Testis (tissue), 3 donors: ENCODE results near the gene SLC6A18. TPM values are rescaled to one million over a fixed set of nuclear protein-coding genes. Genes with fewer than 3 reads are reported as not detected.
"Not testable (repeated sequence)": the region's sequence is repeated elsewhere in the genome, so short reads cannot be mapped to it uniquely, and the experiment has no call there.

Source experiments
- DNase-seq: peaks from one replicate; pipeline ENCODE4 v3.0.0-alpha.2; 2019
- H3K27ac ChIP-seq, 2 donors: fragments of 200-600 bp; sonication (generic); one replicate each; pipeline ENCODE4 v1.5.1; 2019
- H3K27me3 ChIP-seq: fragments of 200-600 bp; sonication (generic); one replicate; pipeline ENCODE4 v1.5.1; 2019
- H3K36me3 ChIP-seq: fragments of 200-600 bp; sonication (generic); one replicate; pipeline ENCODE4 v1.5.1; 2017; ENCODE audit warnings: low read depth; ENCODE audit errors: missing control alignments
- H3K4me1 ChIP-seq: fragments of 200-600 bp; sonication (generic); one replicate; pipeline ENCODE4 v1.5.1; 2019
- H3K4me3 ChIP-seq, 2 donors: fragments of 200-600 bp; sonication (generic); one replicate each; pipeline ENCODE4 v1.5.1; 2017 to 2019
- H3K9me3 ChIP-seq: fragments of 200-600 bp; sonication (generic); one replicate; pipeline ENCODE4 v1.5.1; 2017
- CTCF ChIP-seq, 3 experiments: fragments of 450-650 bp in 2 of 3; fragments of 200-600 bp in 1 of 3; sonication (generic) in 1 of 3; IDR thresholded peaks; one replicate each; pipeline ENCODE4 v1.5.1; 2016 to 2019; ENCODE audit warnings: antibody characterized with exemption in 3 of 3, mild to moderate bottlenecking in 2 of 3, moderate library complexity in 1 of 3
- POLR2A ChIP-seq: fragments of 450-650 bp; IDR thresholded peaks from one replicate; pipeline ENCODE4 v1.6.1; 2017; ENCODE audit warnings: antibody characterized with exemption, mild to moderate bottlenecking, moderate library complexity
- WGBS, 2 donors: methylation state at CpG; one replicate each; pipeline ENCODE4 v1.1.5; 2018; 5-methylcytosine and 5-hydroxymethylcytosine counted together
- intact Hi-C: fragments of 100-400 bp; cut with DNase I; formaldehyde crosslinking; loops from one replicate; pipeline ENCODE4 v1.15.1; 2023; ENCODE audit warnings: low total_unique reads
- polyA plus RNA-seq: library from polyadenylated mRNA; stranded (reverse); fragments of 350-450 nt; fragmentation: Illumina TruSeq; extraction: RNeasy Lipid Tissue Mini Kit (QIAGEN cat#74804); gene quantifications from one replicate; pipeline ENCODE4 v1.2.3, GENCODE V29; 2014; ENCODE audit warnings: low read depth, low replicate concordance; ENCODE audit not compliant: insufficient read depth
- total RNA-seq, 2 donors: library from RNA; depleted of rRNA; stranded (reverse); fragments of >200 nt; gene quantifications; one replicate each; pipeline ENCODE4 v1.2.3, GENCODE V29; 2016

SLC6A18 gene
- total and polyA plus RNA-seq, 3 donors from 2014 or later, result 0.24 TPM; not detected in 2

DNA sequence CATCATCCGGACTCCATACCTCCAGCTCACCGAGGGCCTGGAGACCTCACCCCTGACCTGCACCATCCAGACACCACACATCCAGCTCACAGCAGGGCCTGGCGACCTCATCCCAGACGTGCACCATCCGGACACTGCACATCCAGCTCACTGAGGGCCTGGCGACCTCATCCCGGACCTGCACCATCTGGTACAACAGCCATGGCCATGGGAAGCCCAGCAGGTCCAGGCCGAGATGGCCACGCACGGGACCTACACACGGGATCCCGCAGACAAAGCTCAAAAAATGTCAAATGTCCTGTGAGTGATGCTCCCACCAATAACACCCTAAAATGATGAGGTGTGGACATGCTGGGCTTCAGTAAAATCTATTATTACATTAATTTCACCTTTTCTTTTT, 60.0 kb downstream of the SLC6A18 start:
- H3K27ac ChIP-seq, result no peak overlapping the region
- TF ChIP-seq POLR2A (no peak), CTCF (IDR thresholded peaks at IDR 0.05) (no peak)
- H3K27me3 ChIP-seq, result no peaks in the 10 kb centered on the region
- H3K4me1 ChIP-seq, result no peaks in the 10 kb centered on the region
- DNase-seq, result no peak
- 89 to 90% methylated on average over 11 to 12 of the region's 12 CpGs for WGBS, 2 donors
- no peaks in the 10 kb centered on the region for H3K9me3 ChIP-seq
- no peaks in the 10 kb centered on the region for H3K36me3 ChIP-seq
- intact Hi-C loops, result no loop called here
- H3K4me3 ChIP-seq, result no peak overlapping the region

DNA sequence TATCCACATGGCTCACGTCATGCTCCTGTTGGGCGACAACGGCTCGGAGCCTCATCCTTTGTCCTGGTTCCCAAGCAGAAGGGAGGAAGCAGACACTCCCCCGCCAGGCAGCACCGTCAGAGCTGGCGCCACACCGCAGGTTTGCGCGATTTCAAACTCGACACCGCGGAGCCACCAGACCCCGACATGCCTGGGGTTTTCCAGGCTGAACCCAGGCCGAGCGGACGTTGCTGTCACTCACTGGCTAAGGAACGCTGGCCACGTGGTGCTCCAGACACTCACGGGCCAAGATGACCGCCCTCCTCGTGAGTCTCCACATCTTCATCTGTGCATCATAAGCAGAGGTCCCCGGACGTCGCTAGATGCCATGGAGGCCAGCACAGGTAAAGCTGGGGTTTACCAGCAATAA, 60.7 kb downstream of the SLC6A18 start:
- H3K27me3 ChIP-seq, result no peaks in the 10 kb centered on the region
- TF ChIP-seq CTCF (IDR thresholded peaks at IDR 0.05) (no peak), POLR2A (no peak)
- H3K27ac ChIP-seq, result no peak overlapping the region
- intact Hi-C loops, result no loop called here
- no peak for DNase-seq
- no peaks in the 10 kb centered on the region for H3K4me1 ChIP-seq
- no peak overlapping the region for H3K4me3 ChIP-seq
- no peaks in the 10 kb centered on the region for H3K9me3 ChIP-seq
- no peaks in the 10 kb centered on the region for H3K36me3 ChIP-seq
- WGBS, 2 donors, result 92 to 93% methylated on average over 14 to 25 of the region's 25 CpGs

GRCh38 chr5:1288439-1289335, 63.5 kb downstream of the SLC6A18 start:
- TF ChIP-seq POLR2A, result no peak
- TF ChIP-seq CTCF (IDR thresholded peaks at IDR 0.05), result no peak
- Histone ChIP-seq H3K4me3 (no peak overlapping the region), H3K27me3 (no peaks in the 10 kb centered on the region), H3K36me3 (no peaks in the 10 kb centered on the region), H3K27ac (no peak overlapping the region), H3K9me3 (no peaks in the 10 kb centered on the region), H3K4me1 (no peaks in the 10 kb centered on the region)
- WGBS, 2 donors, result 91 to 94% methylated on average over 28 to 37 of the region's 37 CpGs
- DNase-seq, result no peak
- intact Hi-C loops, result no loop called here

- H3K4me3 ChIP-seq, H3K4me1 ChIP-seq, H3K27ac ChIP-seq, H3K9me3 ChIP-seq, DNase-seq, intact Hi-C loops, H3K27me3 ChIP-seq, H3K36me3 ChIP-seq: not testable (repeated sequence)
- WGBS, 2 donors, result 87% methylated on average over 9 of the region's 32 CpGs; no CpG with 5 or more reads in 1 of the 2 donors
Observed at GRCh38 chr5:1289559-1289958, 64.4 kb downstream of the SLC6A18 start.

- WGBS, 2 donors, result 80 to 85% methylated on average over 1 to 17 of the region's 24 CpGs
- intact Hi-C loops, H3K27me3 ChIP-seq, H3K9me3 ChIP-seq, H3K27ac ChIP-seq, H3K4me3 ChIP-seq, H3K4me1 ChIP-seq, H3K36me3 ChIP-seq, DNase-seq: not testable (repeated sequence)
Observed at GRCh38 chr5:1290956-1291355, 65.8 kb downstream of the SLC6A18 start.
